ENCODE results near the gene PNLIPRP2.

PNLIPRP2 gene

GRCh38 chr10:116620423-116621400, at the start of gene PNLIPRP2:
TSS of gene PNLIPRP2 (plus strand) at chr10:116620953.
- no peak for DNase-seq

GRCh38 chr10:116574797-116575196, 46.0 kb upstream of the PNLIPRP2 start:
- DNase-seq, result no peak

GRCh38 chr10:116587878-116588591, 32.7 kb upstream of the PNLIPRP2 start:
- DNase-seq, result no peak

- no peak for DNase-seq
Measured at GRCh38 chr10:116588995-116589394, 31.8 kb upstream of the PNLIPRP2 start.

- DNase-seq, result no peak
Measured at GRCh38 chr10:116589926-116590325, 30.8 kb upstream of the PNLIPRP2 start.

- DNase-seq, result no peak
Measured at GRCh38 chr10:116590590-116591444, 29.9 kb upstream of the PNLIPRP2 start, which contains the start of gene PNLIPRP1. TSS of gene PNLIPRP1 (plus strand) at chr10:116590959. CDS start at chr10:116591130, 171 bp downstream.

- DNase-seq, result no peak
Measured at GRCh38 chr10:116593139-116593740, 27.5 kb upstream of the PNLIPRP2 start.

- no peak for DNase-seq
Measured at GRCh38 chr10:116594525-116595035, 26.2 kb upstream of the PNLIPRP2 start.

- no peak for DNase-seq
Measured at GRCh38 chr10:116596062-116596461, 24.7 kb upstream of the PNLIPRP2 start.

GRCh38 chr10:116597543-116597942, 23.2 kb upstream of the PNLIPRP2 start:
- no peak for DNase-seq

GRCh38 chr10:116598329-116598728, 22.4 kb upstream of the PNLIPRP2 start:
- no peak for DNase-seq

- no peak for DNase-seq
Measured at GRCh38 chr10:116599991-116600390, 20.8 kb upstream of the PNLIPRP2 start.

- DNase-seq, result no peak
Measured at GRCh38 chr10:116602648-116603400, 17.9 kb upstream of the PNLIPRP2 start.

GRCh38 chr10:116606061-116606483, 14.7 kb upstream of the PNLIPRP2 start:
- DNase-seq, result no peak

- DNase-seq, result no peak
Measured at GRCh38 chr10:116607336-116607735, 13.4 kb upstream of the PNLIPRP2 start.

GRCh38 chr10:116608686-116609594, 11.8 kb upstream of the PNLIPRP2 start:
- no peak for DNase-seq

GRCh38 chr10:116610443-116611152, 10.2 kb upstream of the PNLIPRP2 start:
- DNase-seq, result no peak

GRCh38 chr10:116611153-116611545, 9.6 kb upstream of the PNLIPRP2 start:
- no peak for DNase-seq

- no peak for DNase-seq
Measured at GRCh38 chr10:116612107-116612769, 8.5 kb upstream of the PNLIPRP2 start.
